GM18951 (cell line): ENCODE results near the gene RAVER1.

ENCODE experiments used
- POLR2A ChIP-seq: IDR thresholded peaks from 4 replicates; pipeline ENCODE4 v1.6.1; 2011; ENCODE audit warnings: mild to moderate bottlenecking; ENCODE audit not compliant: insufficient read length, insufficient read depth; ENCODE audit errors: extremely low read depth
- in situ Hi-C: fragments of 300-500 bp; cut with MboI; formaldehyde crosslinking; loops from one replicate; pipeline ENCODE4 v1.12.0; 2022; ENCODE audit warnings: low sequenced_read_pairs, mixed read lengths, inconsistent platforms; ENCODE audit not compliant: unreplicated experiment

The RAVER1 gene

DNA sequence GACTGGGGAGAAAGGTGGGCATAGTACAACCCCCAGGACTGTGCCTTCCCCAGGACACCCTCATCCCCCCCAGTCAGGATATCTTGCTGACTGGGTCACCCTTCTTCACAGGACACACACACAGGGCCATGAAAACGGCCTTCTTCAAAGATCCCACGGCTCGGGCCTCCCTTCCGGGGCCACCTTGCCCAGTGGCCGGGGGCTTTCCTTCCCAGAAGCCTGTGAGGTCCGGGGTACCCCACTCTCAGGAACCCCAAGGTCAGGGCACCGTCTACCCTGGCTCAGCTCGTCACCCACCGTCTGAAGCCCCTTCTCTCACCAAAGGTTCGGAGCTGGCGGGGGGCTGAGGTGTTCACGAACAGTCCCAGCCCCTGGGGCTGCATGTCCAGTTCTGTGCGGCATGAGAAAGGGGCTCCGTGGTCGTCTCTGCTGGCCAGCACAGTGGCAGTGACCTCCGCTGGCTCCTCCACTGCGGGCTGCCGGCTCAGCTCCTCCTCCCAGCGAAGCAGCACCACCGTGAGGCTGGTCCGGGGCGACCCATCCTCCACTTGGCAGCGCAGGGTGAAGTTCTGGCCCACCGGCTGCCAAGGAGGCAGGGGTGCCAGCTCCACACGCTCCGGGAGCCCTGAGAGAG lies 2.1 kb upstream of the RAVER1 start:
- no peak for TF ChIP-seq POLR2A
- in situ Hi-C loops: no loop called here

GRCh38 chr19:10334588-10335351 lies 1.4 kb upstream of the RAVER1 start:
- no peak for TF ChIP-seq POLR2A
- in situ Hi-C loops: no loop called here

DNA sequence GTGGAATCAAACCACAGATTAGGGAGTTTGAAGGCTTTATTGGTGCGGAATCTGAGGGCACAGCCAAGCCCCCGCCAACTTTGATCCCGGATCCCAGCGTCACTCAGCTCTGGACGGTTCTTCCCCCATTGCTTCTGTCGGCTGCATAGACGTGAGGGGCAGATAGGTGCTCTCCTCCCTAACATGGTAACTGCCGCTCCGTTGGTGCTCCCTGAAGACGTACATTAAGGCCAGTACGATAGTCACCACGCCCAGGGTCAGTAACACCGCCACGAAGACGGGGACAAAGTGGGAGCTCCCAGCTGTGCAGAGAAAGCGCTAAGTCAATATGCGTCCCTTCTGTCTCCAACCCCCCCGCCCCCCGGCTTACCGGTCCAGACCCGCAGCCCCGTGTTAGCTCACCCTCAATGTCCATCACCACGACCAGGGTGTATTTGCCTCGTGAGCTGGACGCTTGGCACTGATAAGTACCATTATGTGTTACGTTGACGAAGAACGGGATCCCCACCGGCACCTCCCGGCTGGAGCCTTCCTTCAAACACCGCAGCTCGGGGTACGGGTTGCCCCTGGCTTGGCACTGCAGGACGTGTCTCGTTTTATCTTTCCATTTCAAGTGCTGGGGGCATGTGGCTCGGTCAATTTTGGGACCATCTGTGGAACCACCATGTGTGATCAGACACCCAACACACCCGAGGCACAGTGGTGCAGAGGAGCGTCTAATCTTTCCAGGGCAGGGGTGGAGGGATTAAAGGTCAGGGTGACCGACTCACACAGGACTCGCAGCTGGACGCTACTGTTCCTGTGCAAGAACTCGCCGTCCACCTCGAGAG lies 644 bp upstream of the RAVER1 start:
- TF ChIP-seq POLR2A: no peak
- in situ Hi-C loops: no loop called here

DNA sequence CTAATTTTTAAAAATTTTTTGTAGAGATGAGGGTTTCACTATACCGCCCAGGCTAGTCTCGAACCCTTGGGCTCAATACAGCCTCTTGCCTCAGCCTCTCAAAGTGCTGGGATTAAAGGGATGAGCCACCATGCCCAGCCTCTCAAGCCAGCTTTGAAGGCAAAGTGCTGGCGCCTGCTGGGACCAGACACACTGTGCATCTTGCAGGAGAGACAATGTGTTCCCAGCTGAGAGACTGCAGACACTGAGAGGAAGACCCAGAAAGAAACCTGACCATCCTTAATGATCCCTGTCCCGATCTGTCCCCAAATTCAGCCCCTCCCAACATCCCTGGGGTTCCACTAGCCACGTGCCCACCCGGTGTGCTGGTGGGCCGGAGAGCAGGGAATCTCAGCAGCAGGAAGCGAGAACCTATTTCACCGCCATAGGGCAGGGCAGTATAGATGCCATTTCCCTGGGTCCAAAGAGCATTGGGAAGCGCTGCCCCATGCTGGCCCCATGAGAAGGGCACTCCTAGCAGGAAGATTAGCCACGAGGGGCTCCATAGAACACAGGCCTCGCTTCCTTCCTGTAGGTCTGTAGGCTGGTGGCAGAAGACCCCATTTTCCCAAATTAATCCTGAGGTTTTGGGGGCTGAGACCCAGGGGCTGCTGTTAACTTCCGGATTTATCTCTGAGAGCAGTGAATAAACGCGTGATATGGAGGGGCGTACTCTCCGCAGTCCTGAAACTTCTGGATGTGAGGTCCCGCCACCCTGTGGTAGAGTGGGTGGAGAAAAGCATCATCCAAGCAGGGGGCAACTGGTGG lies 968 bp downstream of the RAVER1 start:
- TF ChIP-seq POLR2A: no peak
- in situ Hi-C loops: no loop called here

- no peak for TF ChIP-seq POLR2A
- in situ Hi-C loops: no loop called here
These were observed 3.8 kb downstream of the RAVER1 start for GRCh38 chr19:10329555-10329954.

- in situ Hi-C loops: no loop called here
- TF ChIP-seq POLR2A: no peak
These were observed 4.5 kb downstream of the RAVER1 start for GRCh38 chr19:10328558-10329429.

DNA sequence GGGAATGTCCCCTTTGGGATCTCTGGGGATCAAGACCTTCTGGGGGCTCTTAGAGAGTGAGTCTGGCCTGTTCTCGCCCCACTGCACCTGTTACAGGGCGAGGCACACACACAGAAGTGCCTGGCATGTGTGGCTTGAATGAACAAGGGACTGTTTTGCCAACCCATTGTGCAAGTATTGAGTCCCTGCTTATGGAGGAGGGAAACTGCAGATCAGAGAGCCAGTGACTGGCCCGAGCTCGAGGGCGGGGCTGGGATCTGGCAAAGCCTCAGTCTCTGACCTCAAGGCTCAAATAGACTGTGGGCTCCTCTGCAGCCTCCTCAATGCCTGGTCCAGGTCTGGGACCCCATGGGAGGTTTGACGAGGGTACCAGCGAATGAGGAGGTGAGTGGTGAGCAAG lies 5.5 kb downstream of the RAVER1 start:
- in situ Hi-C loops: no loop called here
- TF ChIP-seq POLR2A: no peak

DNA sequence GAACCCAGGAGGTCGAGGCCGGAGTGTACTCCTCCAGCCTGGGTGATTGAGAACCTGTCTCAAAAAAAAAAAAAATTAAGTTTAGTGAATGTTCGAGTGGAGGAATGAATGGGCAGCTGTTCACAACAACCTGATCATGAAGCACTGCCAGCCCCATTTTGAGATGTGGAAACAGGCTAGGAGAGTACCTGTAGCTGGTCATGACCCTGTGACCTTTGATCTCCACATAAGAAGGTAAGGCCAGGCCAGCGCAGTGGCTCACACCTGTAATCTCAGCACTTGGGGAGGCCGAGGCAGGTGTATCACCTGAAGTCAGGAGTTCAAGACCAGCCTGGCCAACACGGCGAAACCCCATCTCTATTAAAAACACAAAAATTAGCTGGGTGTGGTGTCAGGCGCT lies 7.6 kb downstream of the RAVER1 start:
- in situ Hi-C loops: no loop called here
- TF ChIP-seq POLR2A: no peak

DNA sequence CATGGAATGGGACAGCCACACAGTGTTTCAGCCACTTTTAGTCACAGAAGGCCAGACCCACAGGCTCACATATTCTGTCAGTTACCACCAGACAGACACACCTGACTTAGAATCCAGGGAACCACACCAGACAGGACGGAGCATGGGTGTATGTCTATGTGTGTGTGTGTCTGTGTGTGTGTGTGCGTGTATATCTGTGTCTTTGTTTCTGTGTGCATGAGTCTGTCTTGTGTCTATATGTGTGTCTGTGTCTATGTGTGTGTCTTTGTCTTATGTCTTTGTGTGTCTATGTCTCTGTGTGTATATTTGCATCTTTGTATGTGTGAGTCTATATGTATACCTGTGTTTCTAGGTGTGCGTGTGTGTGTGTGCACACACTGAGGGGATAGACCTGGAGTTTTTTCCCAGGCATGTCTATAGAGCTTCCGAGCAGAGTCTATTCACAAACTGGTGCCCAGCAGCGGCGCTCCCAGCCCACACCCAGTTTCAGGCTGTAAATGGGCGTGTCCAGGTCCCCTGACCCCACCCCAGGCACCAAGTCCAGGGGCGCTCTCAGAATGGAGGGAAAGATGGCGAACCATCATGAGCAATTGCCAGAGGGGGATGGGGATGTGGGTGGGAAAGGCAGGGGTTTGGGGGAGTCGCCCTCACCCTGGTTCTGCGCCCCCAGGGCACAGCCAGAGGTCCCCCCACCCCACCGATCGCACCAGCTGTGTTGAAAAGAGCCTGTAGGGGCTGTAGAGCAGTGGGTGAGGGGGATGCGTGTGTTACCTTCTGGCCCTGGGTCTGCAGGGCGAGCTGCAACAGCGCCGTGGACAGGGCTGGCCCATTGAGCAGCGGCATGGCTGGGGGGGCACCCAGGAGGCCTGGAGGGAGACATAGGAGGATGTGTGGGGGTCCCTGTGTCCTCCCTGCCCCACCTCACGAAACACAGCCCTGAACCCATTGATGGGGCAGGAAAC lies 11.2 kb downstream of the RAVER1 start:
- peak; percentile 3 for TF ChIP-seq POLR2A
- in situ Hi-C loops: no loop called here

DNA sequence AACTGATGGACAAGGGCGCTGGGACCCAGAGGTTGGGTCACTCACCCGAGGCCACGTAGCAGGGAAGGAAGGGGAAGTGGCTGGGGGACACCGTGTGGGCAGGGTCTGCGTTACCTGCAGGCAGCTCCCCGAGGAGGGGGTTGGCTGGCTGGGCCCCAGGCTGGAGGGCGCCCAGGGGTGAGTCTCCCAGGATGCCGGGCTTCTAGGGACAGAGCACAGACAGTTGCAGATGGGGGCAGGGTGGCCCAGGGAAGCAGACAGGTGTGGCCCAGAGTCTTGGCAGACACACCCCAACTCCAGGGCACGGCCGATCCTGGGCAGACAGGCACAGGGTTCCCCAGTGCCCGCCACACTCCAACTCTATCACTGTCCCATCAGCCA lies 11.9 kb downstream of the RAVER1 start:
- in situ Hi-C loops: no loop called here
- peak; percentile 4 for TF ChIP-seq POLR2A

GRCh38 chr19:10320602-10321416 lies 12.5 kb downstream of the RAVER1 start:
- in situ Hi-C loops: no loop called here

More at GRCh38 chr19:10320602-10321416, 12.5 kb downstream of the RAVER1 start:
- no peak for TF ChIP-seq POLR2A
